Activated CD4-positive, alpha-beta T cell treated with anti-CD3 and anti-CD28 coated beads, Interleukin-2, Interleukin-4, amounts not matched to agents 100 ng/mL and 50 ng/mL, durations not matched to agents 16 hours and 8 hours (primary cell): Measurements from ENCODE around the gene PPP1R37.

Experiments used
- DNase-seq: peaks from one replicate; pipeline ENCODE4 v3.0.0-alpha.2; 2020; ENCODE audit warnings: low spot score

PPP1R37 gene

GRCh38 chr19:45092747-45093678 is at the start of gene PPP1R37:
Gene PPP1R37 (plus strand): TSS chr19:45093179. CDS start chr19:45093326, 147 bp downstream.
- peak; percentile 94 for DNase-seq

- no peak for DNase-seq
Observed at GRCh38 chr19:45045671-45046353, 47.2 kb upstream of the PPP1R37 start.

- no peak for DNase-seq
Observed at GRCh38 chr19:45046355-45046754, 46.6 kb upstream of the PPP1R37 start.

- DNase-seq, result no peak
Observed at GRCh38 chr19:45047188-45047797, 45.7 kb upstream of the PPP1R37 start.

GRCh38 chr19:45049073-45049736 is 43.8 kb upstream of the PPP1R37 start:
- DNase-seq, result no peak

GRCh38 chr19:45050036-45050435 is 42.9 kb upstream of the PPP1R37 start:
- DNase-seq, result no peak

- DNase-seq, result no peak
Observed at GRCh38 chr19:45051929-45052579, 40.9 kb upstream of the PPP1R37 start.

GRCh38 chr19:45056831-45057230 is 36.1 kb upstream of the PPP1R37 start:
- DNase-seq, result no peak

- DNase-seq, result no peak
Observed at GRCh38 chr19:45057444-45057843, 35.5 kb upstream of the PPP1R37 start.

- DNase-seq, result no peak
Observed at GRCh38 chr19:45058622-45059159, 34.3 kb upstream of the PPP1R37 start.

- peak; percentile 84 for DNase-seq
Observed at GRCh38 chr19:45059258-45059965, 33.6 kb upstream of the PPP1R37 start.

GRCh38 chr19:45061965-45062364 is 31.0 kb upstream of the PPP1R37 start:
- DNase-seq, result no peak

GRCh38 chr19:45063851-45064801 is 28.9 kb upstream of the PPP1R37 start:
- no peak for DNase-seq

- DNase-seq, result no peak
Observed at GRCh38 chr19:45066921-45067661, 25.9 kb upstream of the PPP1R37 start.

- DNase-seq, result no peak
Observed at GRCh38 chr19:45068041-45068440, 24.9 kb upstream of the PPP1R37 start.

- DNase-seq, result no peak
Observed at GRCh38 chr19:45069056-45069455, 23.9 kb upstream of the PPP1R37 start.

GRCh38 chr19:45070214-45070613 is 22.8 kb upstream of the PPP1R37 start:
- DNase-seq, result no peak

- no peak for DNase-seq
Observed at GRCh38 chr19:45070861-45071544, 22.0 kb upstream of the PPP1R37 start.
